HCT116 (cell line): ENCODE results near the gene GAS2L2. TPM values are rescaled to one million over a fixed set of nuclear protein-coding genes. Genes with fewer than 3 reads are reported as not detected.

Experiments used
- ATAC-seq: fragments of 200-7000 bp; cut with Tn5 transposase; 2 replicates; pipeline ENCODE4 v1.9.1; 2020; ENCODE audit warnings: mild to moderate bottlenecking, moderate library complexity
- BruUV-seq: library from RNA; stranded (reverse); fragments of 400-500 nt; replicated peaks from 2 replicates; lab custom pipeline; 2021; lab: Mats Ljungman, UMichigan
- CTCF ChIA-PET: fragments of 300-600 bp; sonication (Branson Sonifier 250); formaldehyde crosslinking; loops from one replicate; lab custom pipeline; 2021; ENCODE audit warnings: antibody characterized with exemption; lab: Charles Lee
- POLR2A ChIA-PET: fragments of 300-600, 350-600 bp; sonication (Branson Sonifier 250); formaldehyde crosslinking; loops from one replicate; lab custom pipeline; 2021; ENCODE audit warnings: antibody characterized with exemption; lab: Charles Lee
- RAD21 ChIA-PET, 2 experiments: fragments of 300-600 bp; sonication (Branson Sonifier 250); formaldehyde crosslinking; loops; one replicate each; lab custom pipeline; 2023; ENCODE audit warnings: low total read pairs in 2 of 2; ENCODE audit not compliant: uncharacterized antibody in 2 of 2, unreplicated experiment in 2 of 2, low non-redundant PET in 1 of 2; lab: Charles Lee
- DNase-seq: peaks from one replicate; pipeline ENCODE4 v3.0.0-alpha.2; 2010; ENCODE audit warnings: low read depth, low spot score
- H2AFZ ChIP-seq: fragments of 200-600 bp; shearing (Covaris generic), sonication (generic); 2 replicates; pipeline ENCODE4 v1.6.1; 2017; ENCODE audit warnings: low read depth, mixed run types, mixed read lengths, antibody characterized with exemption, low read length; ENCODE audit not compliant: poor library complexity, severe bottlenecking
- H3K27ac ChIP-seq: 2 replicates; pipeline ENCODE4 v1.5.1; 2012; ENCODE audit warnings: low read depth, low read length
- H3K27me3 ChIP-seq: fragments of 200-600 bp; sonication (generic); 2 replicates; pipeline ENCODE4 v1.6.1; 2016; ENCODE audit warnings: mixed run types, low read length, mixed read lengths; ENCODE audit not compliant: insufficient read depth
- H3K36me3 ChIP-seq, 2 experiments: fragments of 200-500 bp in 1 of 2; fragments of 200-600 bp in 1 of 2; sonication (Bioruptor generic) in 1 of 2; sonication (generic) in 1 of 2; 2 replicates each; pipeline versions ENCODE4 v1.5.1 to v1.6.1; 2014 to 2016; ENCODE audit warnings: low read length in 2 of 2, inconsistent platforms in 1 of 2, mixed read lengths in 1 of 2, mixed run types in 1 of 2; ENCODE audit not compliant: insufficient read depth in 2 of 2, control insufficient read depth in 1 of 2
- H3K4me1 ChIP-seq, 2 experiments: fragments of 200-600 bp in 1 of 2; sonication (generic) in 1 of 2; 2 replicates each; pipeline versions ENCODE4 v1.5.1 to v1.6.1; 2012 to 2017; ENCODE audit warnings: low read length in 2 of 2, inconsistent platforms in 1 of 2, mild to moderate bottlenecking in 1 of 2, mixed read lengths in 1 of 2, mixed run types in 1 of 2, moderate library complexity in 1 of 2; ENCODE audit not compliant: insufficient read depth in 2 of 2, control insufficient read depth in 1 of 2
- H3K4me2 ChIP-seq: fragments of 200-600 bp; sonication (generic); 2 replicates; pipeline ENCODE4 v1.6.1; 2017; ENCODE audit warnings: mixed run types, low read length, mixed read lengths
- H3K4me3 ChIP-seq, 2 experiments: fragments of 200-600 bp in 1 of 2; sonication (generic) in 1 of 2; replicated peaks in 1 of 2; 2 replicates each; pipeline ENCODE4 v1.5.1; 2011 to 2016; ENCODE audit warnings: low read length in 2 of 2, control low read depth in 1 of 2, low read depth in 1 of 2, mild to moderate bottlenecking in 1 of 2, mixed read lengths in 1 of 2, mixed run types in 1 of 2
- H3K79me2 ChIP-seq: fragments of 200-600 bp; sonication (generic); 2 replicates; pipeline ENCODE4 v1.6.1; 2017; ENCODE audit warnings: mild to moderate bottlenecking, mixed run types, low read length, moderate library complexity, mixed read lengths; ENCODE audit not compliant: insufficient read depth
- H3K9ac ChIP-seq: fragments of 200-600 bp; sonication (generic); 2 replicates; pipeline ENCODE4 v1.6.1; 2016; ENCODE audit warnings: low read length, mixed read lengths
- H3K9me2 ChIP-seq: fragments of 200-600 bp; sonication (generic), shearing (Covaris generic); 2 replicates; pipeline ENCODE4 v1.6.1; 2017; ENCODE audit warnings: mixed run types, mild to moderate bottlenecking, moderate library complexity; ENCODE audit not compliant: insufficient read depth
- H3K9me3 ChIP-seq, 2 experiments: fragments of 200-500 bp in 1 of 2; fragments of 200-600 bp in 1 of 2; sonication (Bioruptor generic) in 1 of 2; sonication (generic) in 1 of 2; 2 replicates each; pipeline ENCODE4 v1.6.1; 2014 to 2017; ENCODE audit warnings: low read length in 2 of 2, mixed read lengths in 2 of 2, inconsistent platforms in 1 of 2, low read depth in 1 of 2, mild to moderate bottlenecking in 1 of 2, mixed run types in 1 of 2, moderate library complexity in 1 of 2; ENCODE audit not compliant: control insufficient read depth in 1 of 2, insufficient read depth in 1 of 2
- H4K20me1 ChIP-seq: fragments of 200-600 bp; sonication (generic), shearing (Covaris generic); 2 replicates; pipeline ENCODE4 v1.6.1; 2017; ENCODE audit warnings: mixed run types, mild to moderate bottlenecking, moderate library complexity; ENCODE audit not compliant: insufficient read depth
- CBX3 ChIP-seq: IDR thresholded peaks from 2 replicates; pipeline ENCODE4 v1.6.1; 2012; ENCODE audit warnings: low read depth
- CEBPB ChIP-seq: IDR thresholded peaks from 2 replicates; pipeline ENCODE4 v1.6.1; 2012; ENCODE audit warnings: low read depth
- EGR1 ChIP-seq: IDR thresholded peaks from 2 replicates; pipeline ENCODE4 v1.6.1; 2012; ENCODE audit warnings: low read depth
- EZH2 ChIP-seq: fragments of 200-600 bp; sonication (generic); IDR thresholded peaks from 2 replicates; pipeline ENCODE4 v1.6.1; 2017; ENCODE audit warnings: antibody characterized with exemption, mixed run types
- EZH2phosphoT487 ChIP-seq: fragments of 200-600 bp; IDR thresholded peaks from 2 replicates; pipeline ENCODE4 v1.6.1; 2018; ENCODE audit warnings: antibody characterized with exemption, borderline replicate concordance
- FOSL1 ChIP-seq: IDR thresholded peaks from 2 replicates; pipeline ENCODE4 v1.6.1; 2012; ENCODE audit warnings: low read depth
- POLR2A ChIP-seq: IDR thresholded peaks from 2 replicates; pipeline ENCODE4 v1.7.0; 2011; ENCODE audit warnings: borderline replicate concordance; ENCODE audit not compliant: insufficient read depth, insufficient read length; ENCODE audit errors: extremely low read depth
- POLR2AphosphoS5 ChIP-seq: IDR thresholded peaks from 2 replicates; pipeline ENCODE4 v1.6.1; 2011; ENCODE audit warnings: mild to moderate bottlenecking, low read depth, low read length, moderate library complexity
- SIN3A ChIP-seq: IDR thresholded peaks from 2 replicates; pipeline ENCODE4 v1.6.1; 2012; ENCODE audit warnings: low read depth
- SP1 ChIP-seq: IDR thresholded peaks from 2 replicates; pipeline ENCODE4 v1.6.1; 2012; ENCODE audit warnings: low read depth
- SRF ChIP-seq: IDR thresholded peaks from 2 replicates; pipeline ENCODE4 v1.6.1; 2012; ENCODE audit warnings: low read depth
- TCF7L2 ChIP-seq: IDR thresholded peaks from 2 replicates; pipeline ENCODE4 v1.7.0; 2011; ENCODE audit warnings: borderline replicate concordance, inconsistent platforms; ENCODE audit not compliant: insufficient read depth, insufficient read length; ENCODE audit errors: extremely low read depth
- YY1 ChIP-seq: IDR thresholded peaks from 2 replicates; pipeline ENCODE4 v1.6.1; 2011; ENCODE audit warnings: low read length, low read depth, moderate library complexity, mild to moderate bottlenecking; ENCODE audit not compliant: insufficient replicate concordance; ENCODE audit errors: extremely low read depth
- intact Hi-C: fragments of 100-400 bp; cut with micrococcal nuclease; formaldehyde crosslinking; loops from 2 replicates; pipeline ENCODE4 v1.10.0; 2022
- total RNA-seq: library from RNA; stranded (reverse); gene quantifications from one replicate; pipeline ENCODE4 v1.2.1, GENCODE V29; 2021; ENCODE audit not compliant: unreplicated experiment
- TF ChIP-seq, protein P1 (sequence below): IDR thresholded peaks from 2 replicates; pipeline ENCODE4 v1.6.1; 2012; ENCODE audit warnings: low read depth
- TF ChIP-seq, protein P2 (sequence below), 3 experiments: fragments of 200-600 bp in 1 of 3; sonication (generic) in 1 of 3; IDR thresholded peaks in 2 of 3; conservative IDR thresholded peaks in 1 of 3; 2 replicates each; pipeline ENCODE4 v1.5.1; 2012 to 2017; ENCODE audit warnings: low read depth in 2 of 3, low read length in 2 of 3, antibody characterized with exemption in 1 of 3, borderline replicate concordance in 1 of 3, control low read depth in 1 of 3, mild to moderate bottlenecking in 1 of 3, mixed read lengths in 1 of 3, mixed run types in 1 of 3, moderate library complexity in 1 of 3; ENCODE audit not compliant: insufficient read depth in 1 of 3
- TF ChIP-seq, protein P3 (sequence below): IDR thresholded peaks from 2 replicates; pipeline ENCODE4 v1.6.1; 2012
- TF ChIP-seq, protein P4 (sequence below): IDR thresholded peaks from 2 replicates; pipeline ENCODE4 v1.6.1; 2011; ENCODE audit warnings: mild to moderate bottlenecking, low read length, moderate library complexity; ENCODE audit not compliant: insufficient replicate concordance; ENCODE audit errors: extremely low read depth

The GAS2L2 gene
- total RNA-seq, 1 experiment from 2014 or later, result not detected

DNA sequence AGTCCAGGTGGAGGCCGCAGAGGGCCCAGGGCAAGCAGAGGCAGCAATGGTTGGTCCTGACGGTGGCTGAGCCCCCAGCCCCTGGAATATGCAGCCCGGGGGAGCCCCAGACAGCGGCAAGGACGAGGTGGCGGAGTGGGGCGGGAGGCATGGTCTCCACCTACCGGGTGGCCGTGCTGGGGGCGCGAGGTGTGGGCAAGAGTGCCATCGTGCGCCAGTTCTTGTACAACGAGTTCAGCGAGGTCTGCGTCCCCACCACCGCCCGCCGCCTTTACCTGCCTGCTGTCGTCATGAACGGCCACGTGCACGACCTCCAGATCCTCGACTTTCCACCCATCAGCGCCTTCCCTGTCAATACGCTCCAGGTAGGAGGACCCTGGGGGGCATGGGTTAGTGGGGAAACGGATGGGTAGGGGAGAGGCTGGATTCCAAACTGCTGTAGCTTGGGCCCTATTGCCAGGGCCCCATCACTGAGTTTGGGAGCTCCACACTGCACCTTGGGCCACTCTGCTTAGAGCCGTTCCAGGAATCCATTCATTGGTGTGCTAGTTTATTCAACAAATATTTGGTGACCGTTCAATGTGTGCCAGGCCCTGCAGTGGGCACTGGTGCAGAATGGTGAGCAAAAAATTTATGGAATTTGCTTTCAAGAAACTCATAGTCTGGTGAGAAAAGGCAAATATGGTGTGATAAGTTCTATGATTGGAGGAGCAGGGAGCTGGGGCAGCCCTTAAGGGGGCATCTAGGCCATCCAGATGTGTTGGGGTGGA, 17.8 kb downstream of the GAS2L2 start:
- Histone ChIP-seq H3K4me3 (no peak overlapping the region), H3K9ac (no peak overlapping the region), H3K4me1 (no peaks in the 10 kb centered on the region), H4K20me1 (no peaks in the 10 kb centered on the region), H2AFZ (no peak overlapping the region), H3K27ac (no peak overlapping the region), H3K9me2 (no peaks in the 10 kb centered on the region), H3K27me3 (no peaks in the 10 kb centered on the region), H3K79me2 (no peaks in the 10 kb centered on the region), H3K9me3 (no peaks in the 10 kb centered on the region), H3K4me2 (no peak overlapping the region), H3K36me3 (no peaks in the 10 kb centered on the region)
- ATAC-seq (no peak), DNase-seq (no peak)
- no TSS peak for BruUV-seq
- TF ChIP-seq EZH2phosphoT487 (no peak), POLR2A (no peak), EZH2 (no peak), FOSL1 (no peak), EGR1 (no peak), CEBPB (no peak), TCF7L2 (no peak), CBX3 (no peak), SP1 (no peak), POLR2AphosphoS5 (no peak), SRF (no peak), SIN3A (no peak), YY1 (no peak)
- TF ChIP-seq, protein P1, sequence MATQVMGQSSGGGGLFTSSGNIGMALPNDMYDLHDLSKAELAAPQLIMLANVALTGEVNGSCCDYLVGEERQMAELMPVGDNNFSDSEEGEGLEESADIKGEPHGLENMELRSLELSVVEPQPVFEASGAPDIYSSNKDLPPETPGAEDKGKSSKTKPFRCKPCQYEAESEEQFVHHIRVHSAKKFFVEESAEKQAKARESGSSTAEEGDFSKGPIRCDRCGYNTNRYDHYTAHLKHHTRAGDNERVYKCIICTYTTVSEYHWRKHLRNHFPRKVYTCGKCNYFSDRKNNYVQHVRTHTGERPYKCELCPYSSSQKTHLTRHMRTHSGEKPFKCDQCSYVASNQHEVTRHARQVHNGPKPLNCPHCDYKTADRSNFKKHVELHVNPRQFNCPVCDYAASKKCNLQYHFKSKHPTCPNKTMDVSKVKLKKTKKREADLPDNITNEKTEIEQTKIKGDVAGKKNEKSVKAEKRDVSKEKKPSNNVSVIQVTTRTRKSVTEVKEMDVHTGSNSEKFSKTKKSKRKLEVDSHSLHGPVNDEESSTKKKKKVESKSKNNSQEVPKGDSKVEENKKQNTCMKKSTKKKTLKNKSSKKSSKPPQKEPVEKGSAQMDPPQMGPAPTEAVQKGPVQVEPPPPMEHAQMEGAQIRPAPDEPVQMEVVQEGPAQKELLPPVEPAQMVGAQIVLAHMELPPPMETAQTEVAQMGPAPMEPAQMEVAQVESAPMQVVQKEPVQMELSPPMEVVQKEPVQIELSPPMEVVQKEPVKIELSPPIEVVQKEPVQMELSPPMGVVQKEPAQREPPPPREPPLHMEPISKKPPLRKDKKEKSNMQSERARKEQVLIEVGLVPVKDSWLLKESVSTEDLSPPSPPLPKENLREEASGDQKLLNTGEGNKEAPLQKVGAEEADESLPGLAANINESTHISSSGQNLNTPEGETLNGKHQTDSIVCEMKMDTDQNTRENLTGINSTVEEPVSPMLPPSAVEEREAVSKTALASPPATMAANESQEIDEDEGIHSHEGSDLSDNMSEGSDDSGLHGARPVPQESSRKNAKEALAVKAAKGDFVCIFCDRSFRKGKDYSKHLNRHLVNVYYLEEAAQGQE, result no peak
- TF ChIP-seq, protein P2, sequence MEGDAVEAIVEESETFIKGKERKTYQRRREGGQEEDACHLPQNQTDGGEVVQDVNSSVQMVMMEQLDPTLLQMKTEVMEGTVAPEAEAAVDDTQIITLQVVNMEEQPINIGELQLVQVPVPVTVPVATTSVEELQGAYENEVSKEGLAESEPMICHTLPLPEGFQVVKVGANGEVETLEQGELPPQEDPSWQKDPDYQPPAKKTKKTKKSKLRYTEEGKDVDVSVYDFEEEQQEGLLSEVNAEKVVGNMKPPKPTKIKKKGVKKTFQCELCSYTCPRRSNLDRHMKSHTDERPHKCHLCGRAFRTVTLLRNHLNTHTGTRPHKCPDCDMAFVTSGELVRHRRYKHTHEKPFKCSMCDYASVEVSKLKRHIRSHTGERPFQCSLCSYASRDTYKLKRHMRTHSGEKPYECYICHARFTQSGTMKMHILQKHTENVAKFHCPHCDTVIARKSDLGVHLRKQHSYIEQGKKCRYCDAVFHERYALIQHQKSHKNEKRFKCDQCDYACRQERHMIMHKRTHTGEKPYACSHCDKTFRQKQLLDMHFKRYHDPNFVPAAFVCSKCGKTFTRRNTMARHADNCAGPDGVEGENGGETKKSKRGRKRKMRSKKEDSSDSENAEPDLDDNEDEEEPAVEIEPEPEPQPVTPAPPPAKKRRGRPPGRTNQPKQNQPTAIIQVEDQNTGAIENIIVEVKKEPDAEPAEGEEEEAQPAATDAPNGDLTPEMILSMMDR (IDR thresholded peaks at IDR 0.05 in 2 of 3, conservative IDR thresholded peaks at IDR 0.05 in 1 of 3; ENCODE audit: borderline replicate concordance in 1 of 3, insufficient read depth in 1 of 3, low read depth in 2 of 3, low read length in 2 of 3), result no peak
- TF ChIP-seq, protein P3, sequence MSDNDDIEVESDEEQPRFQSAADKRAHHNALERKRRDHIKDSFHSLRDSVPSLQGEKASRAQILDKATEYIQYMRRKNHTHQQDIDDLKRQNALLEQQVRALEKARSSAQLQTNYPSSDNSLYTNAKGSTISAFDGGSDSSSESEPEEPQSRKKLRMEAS, result no peak
- TF ChIP-seq, protein P4, sequence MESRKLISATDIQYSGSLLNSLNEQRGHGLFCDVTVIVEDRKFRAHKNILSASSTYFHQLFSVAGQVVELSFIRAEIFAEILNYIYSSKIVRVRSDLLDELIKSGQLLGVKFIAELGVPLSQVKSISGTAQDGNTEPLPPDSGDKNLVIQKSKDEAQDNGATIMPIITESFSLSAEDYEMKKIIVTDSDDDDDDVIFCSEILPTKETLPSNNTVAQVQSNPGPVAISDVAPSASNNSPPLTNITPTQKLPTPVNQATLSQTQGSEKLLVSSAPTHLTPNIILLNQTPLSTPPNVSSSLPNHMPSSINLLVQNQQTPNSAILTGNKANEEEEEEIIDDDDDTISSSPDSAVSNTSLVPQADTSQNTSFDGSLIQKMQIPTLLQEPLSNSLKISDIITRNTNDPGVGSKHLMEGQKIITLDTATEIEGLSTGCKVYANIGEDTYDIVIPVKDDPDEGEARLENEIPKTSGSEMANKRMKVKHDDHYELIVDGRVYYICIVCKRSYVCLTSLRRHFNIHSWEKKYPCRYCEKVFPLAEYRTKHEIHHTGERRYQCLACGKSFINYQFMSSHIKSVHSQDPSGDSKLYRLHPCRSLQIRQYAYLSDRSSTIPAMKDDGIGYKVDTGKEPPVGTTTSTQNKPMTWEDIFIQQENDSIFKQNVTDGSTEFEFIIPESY, result no peak
- ChIA-PET CTCF (no interaction called here), RAD21 (no interaction called here), POLR2A (no interaction called here)
- intact Hi-C loops, result no loop called here
